ENCODE results near the gene SERPINE1.

DNA sequence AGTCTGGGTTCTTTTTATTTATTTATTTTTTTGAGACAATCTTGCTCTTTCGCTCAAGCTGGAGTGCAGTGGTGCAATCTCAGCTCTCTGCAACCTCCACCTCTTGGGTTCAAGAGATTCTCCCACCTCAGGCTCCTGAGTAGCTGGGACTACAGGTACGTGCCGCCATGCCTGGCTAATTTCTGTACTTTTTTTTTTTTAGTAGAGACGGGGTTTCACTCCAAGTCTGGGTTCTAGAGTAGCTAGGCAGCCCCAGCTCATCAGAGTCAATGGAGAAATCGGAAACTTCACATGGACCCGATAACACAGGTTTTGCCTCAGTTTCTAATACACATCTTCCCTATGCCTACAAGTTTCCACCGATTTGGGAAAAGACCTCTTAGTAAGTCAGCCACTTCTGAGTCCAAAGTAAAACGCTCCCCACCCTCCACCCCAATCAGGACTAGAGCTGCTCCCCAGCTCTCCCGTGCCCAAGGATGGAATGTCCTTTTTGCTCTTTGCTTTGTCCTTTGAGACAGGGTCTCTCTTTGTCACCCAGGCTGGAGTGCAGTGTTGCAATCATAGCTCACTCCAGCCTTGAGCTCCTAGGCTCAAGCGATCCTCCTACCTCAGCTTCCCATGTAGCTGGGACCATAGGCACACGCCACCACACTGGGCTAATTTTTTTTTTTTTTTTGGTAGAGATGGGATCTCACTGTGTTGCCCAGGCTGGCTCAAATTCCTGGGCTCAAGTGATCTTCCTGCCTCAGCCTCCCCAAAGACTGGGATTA is 3.8 kb upstream of the SERPINE1 start:
- TF ChIP-seq CTCF (IDR thresholded peaks at IDR 0.05) = no peak
- TF ChIP-seq POLR2AphosphoS5 (IDR thresholded peaks at IDR 0.05) = no peak

Measured in suprapubic skin (tissue), 3 donors.